ENCODE measurements around the gene KCNJ6.

The KCNJ6 gene

GRCh38 chr21:37843191-37843590 is 73.1 kb downstream of the KCNJ6 start:
- DNase-seq (ENCODE audit: low read depth), result no peak
- H3K4me3 ChIP-seq (ENCODE audit: low read depth, low read length), result no peak overlapping the region
- TF ChIP-seq CTCF (IDR thresholded peaks at IDR 0.05; ENCODE audit: low read depth, low read length, missing control alignments), result no peak

DNA sequence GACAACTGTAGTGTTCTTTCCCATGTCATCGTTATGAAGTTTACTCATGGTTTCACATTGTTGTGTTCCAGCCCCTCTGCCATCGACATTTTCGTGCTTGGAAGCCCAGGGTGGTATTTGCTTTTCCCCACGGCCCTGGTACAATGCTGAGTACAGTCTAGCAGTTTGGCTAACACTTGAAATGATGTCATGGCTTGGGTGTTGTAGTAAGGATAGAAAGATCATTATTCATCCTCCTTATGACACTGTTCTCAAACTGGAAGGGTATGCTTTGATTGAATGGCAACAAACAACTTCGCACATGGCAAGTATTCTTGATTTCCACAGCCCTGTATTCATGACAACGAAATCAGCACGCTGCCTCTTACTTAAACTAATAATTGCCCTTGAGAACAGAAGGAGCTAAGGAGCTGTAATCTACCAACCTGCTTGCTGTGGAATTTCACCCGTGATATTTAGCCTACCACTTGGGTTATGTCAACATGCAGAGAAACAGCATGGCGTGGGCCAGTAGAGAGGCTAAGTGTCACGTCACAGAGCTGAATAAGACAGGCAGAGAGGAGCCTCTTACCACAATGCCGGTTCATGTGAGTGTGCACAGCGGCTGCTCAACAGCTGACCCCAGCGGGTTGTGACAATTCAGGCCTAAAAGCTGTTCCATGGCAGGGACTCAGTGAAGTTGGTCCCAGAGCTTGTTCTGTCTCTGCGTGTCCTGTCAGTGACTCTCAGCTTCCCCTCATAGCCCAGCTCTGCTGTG is 73.9 kb downstream of the KCNJ6 start:
- no peak for TF ChIP-seq CTCF (IDR thresholded peaks at IDR 0.05; ENCODE audit: low read depth, low read length, missing control alignments)
- no peak for DNase-seq (ENCODE audit: low read depth)
- H3K4me3 ChIP-seq (ENCODE audit: low read depth, low read length), result no peak overlapping the region

DNA sequence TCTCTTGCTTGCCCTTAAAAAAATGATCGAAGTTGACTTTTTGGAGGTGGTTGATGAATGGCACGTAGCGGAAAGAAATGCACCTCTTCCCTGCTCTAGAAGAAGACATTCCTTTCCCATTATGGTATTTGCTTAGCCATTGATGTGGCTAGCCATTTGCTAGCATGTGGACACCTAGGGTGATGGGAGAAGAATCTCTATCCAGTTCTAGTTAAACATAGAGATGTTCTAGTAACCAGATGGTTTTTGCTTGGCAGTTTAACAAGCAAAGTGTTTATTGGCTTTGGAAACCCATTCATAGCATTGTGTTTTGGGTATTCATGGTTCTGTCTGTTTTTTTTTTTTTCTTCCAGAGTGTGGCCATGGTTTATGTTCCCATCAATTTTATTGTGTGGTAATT is 78.9 kb downstream of the KCNJ6 start:
- no peak for TF ChIP-seq CTCF (IDR thresholded peaks at IDR 0.05; ENCODE audit: low read depth, low read length, missing control alignments)
- no peak for DNase-seq (ENCODE audit: low read depth)
- no peak overlapping the region for H3K4me3 ChIP-seq (ENCODE audit: low read depth, low read length)

DNA sequence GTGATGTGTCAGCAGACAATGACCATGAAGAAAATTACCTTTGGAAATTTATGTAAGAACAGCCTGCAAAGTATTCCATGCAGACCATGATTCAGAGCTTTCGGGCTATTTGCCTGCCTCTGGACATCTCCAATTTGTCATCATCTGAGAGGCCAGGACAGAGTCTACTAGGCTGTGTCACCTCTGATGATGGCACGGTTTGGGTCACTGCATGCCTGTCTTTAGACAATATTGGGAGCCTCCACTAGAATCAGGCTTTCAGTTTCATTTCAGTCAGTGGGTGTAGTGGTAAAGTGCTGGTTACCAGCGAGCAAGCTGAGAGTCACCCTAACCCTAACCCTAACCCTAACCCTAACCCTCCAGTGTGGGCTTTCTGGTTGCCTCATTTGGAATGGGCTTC is 80.8 kb downstream of the KCNJ6 start:
- TF ChIP-seq CTCF (IDR thresholded peaks at IDR 0.05; ENCODE audit: low read depth, low read length, missing control alignments), result no peak
- no peak overlapping the region for H3K4me3 ChIP-seq (ENCODE audit: low read depth, low read length)
- DNase-seq (ENCODE audit: low read depth), result no peak

- no peak for DNase-seq (ENCODE audit: low read depth)
- H3K4me3 ChIP-seq (ENCODE audit: low read depth, low read length), result no peak overlapping the region
- no peak for TF ChIP-seq CTCF (IDR thresholded peaks at IDR 0.05; ENCODE audit: low read depth, low read length, missing control alignments)
Observed at GRCh38 chr21:37833301-37833700, 83.0 kb downstream of the KCNJ6 start.

DNA sequence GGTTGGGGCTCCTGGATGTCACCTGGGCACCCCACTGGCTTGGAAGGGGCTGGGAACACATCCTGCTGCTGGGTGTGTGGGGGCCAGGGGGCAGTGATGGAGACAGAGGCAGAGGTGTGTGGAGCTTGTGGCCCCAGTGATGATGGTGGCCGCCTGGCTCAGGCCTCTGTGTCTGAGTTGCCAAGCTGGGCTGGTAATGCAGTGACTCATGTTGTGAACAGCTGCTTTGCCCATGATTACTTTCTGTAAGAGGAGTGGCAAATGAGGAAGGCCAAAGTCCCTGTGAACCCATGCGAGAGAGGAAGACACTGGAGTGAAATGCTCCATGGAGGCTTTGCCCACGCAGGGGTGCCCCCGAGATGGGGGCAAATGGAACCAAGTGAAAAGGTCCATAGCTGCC is 86.8 kb downstream of the KCNJ6 start:
- H3K4me3 ChIP-seq (ENCODE audit: low read depth, low read length), result no peak overlapping the region
- no peak for TF ChIP-seq CTCF (IDR thresholded peaks at IDR 0.05; ENCODE audit: low read depth, low read length, missing control alignments)
- no peak for DNase-seq (ENCODE audit: low read depth)

GRCh38 chr21:37828991-37829390 is 87.3 kb downstream of the KCNJ6 start:
- DNase-seq (ENCODE audit: low read depth), result no peak
- H3K4me3 ChIP-seq (ENCODE audit: low read depth, low read length), result no peak overlapping the region
- no peak for TF ChIP-seq CTCF (IDR thresholded peaks at IDR 0.05; ENCODE audit: low read depth, low read length, missing control alignments)

All from GM12864 (cell line).